GM12873 (cell line): ENCODE measurements around the gene SHROOM2.

Experiments used
- CTCF ChIP-seq: IDR thresholded peaks from 2 replicates; pipeline ENCODE4 v1.5.1; 2012; ENCODE audit warnings: low read depth, mild to moderate bottlenecking, moderate library complexity, low read length, control low read depth; ENCODE audit not compliant: insufficient read depth; ENCODE audit errors: missing control alignments

The SHROOM2 gene

DNA sequence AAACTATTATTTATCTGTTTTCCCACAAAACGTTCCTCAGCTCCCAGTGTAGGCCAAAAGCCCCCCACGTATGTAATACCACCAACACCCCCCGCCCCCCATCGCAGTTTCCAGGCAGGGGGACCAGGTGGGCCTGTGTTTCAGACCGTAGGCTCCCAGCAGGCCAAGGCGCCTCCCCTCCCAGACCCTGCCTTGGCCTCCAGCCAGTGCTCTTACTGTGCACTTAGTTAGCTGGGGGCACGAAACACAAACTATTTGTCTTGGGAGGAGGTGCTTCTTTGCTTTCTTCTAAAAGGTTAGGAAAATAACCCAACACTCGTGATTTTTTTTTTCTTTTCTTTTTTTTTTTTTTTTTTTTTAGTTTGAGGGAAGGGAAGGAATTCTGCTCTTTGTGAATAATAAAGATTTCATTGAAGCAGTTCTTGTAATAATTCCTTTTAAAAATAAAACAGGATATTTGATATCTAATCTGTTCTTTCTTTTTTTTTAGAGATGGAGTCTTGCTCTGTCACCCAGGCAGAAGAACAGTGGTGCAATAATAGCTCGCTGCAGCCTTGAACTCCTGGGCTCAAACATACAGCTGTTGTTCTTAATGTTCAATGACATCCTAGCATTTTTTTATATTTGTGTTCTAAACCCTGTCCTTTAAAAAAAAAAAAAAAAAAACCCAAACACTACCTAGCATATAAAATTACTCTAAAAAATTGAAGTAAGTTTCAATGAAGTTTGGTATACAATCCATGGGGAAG lies 98.0 kb downstream of the SHROOM2 start:
- no peak for TF ChIP-seq CTCF

GRCh38 chrX:9885150-9885549 lies 98.9 kb downstream of the SHROOM2 start:
- peak; percentile 91 for TF ChIP-seq CTCF

GRCh38 chrX:9887659-9888297 lies 101.5 kb downstream of the SHROOM2 start:
- no peak for TF ChIP-seq CTCF

DNA sequence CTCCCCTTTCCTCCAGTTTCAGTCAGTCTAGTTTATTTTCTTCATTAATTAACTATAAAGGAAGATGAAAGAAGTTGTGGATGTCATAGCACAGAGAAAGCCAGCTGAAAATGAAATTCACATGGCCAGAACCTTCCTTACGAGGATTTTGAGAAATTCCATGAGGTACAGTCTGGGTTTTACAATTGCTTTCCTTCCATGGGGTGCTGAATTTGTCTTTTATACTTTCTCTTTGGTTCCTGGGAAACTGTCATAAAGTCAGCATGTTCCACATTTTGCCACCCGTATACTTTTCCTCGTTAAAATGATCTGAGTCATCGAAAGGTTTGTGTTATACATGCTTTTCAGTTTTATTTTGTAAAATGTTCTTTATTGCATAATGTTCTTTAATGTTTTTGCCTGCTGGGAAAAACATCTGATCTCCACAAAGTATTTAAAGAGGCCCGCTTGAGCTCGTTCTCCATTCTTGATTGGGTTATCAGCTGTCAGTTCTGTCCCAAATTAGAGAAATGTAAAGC lies 102.8 kb downstream of the SHROOM2 start:
- TF ChIP-seq CTCF = no peak

DNA sequence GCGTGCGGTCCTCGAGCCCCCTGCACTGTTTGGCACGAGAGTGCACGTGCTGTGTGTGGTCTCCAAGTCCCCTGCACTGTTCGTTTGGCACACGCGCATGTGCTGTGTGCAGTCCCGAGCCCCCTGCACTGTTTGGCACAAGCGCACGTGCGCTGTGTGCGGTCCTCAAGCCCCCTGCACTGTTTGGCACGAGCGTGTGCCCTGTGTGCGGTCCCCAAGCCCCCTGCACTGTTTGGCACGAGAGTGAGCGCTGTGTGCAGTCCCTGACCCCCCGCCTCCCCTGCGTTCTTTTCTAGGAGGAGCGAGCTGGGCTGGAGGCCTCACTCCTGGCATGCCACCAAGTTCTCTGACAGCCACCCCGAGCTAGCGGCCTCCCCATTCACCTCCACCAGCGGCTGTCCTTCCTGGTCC lies 104.5 kb downstream of the SHROOM2 start:
- TF ChIP-seq CTCF = no peak

DNA sequence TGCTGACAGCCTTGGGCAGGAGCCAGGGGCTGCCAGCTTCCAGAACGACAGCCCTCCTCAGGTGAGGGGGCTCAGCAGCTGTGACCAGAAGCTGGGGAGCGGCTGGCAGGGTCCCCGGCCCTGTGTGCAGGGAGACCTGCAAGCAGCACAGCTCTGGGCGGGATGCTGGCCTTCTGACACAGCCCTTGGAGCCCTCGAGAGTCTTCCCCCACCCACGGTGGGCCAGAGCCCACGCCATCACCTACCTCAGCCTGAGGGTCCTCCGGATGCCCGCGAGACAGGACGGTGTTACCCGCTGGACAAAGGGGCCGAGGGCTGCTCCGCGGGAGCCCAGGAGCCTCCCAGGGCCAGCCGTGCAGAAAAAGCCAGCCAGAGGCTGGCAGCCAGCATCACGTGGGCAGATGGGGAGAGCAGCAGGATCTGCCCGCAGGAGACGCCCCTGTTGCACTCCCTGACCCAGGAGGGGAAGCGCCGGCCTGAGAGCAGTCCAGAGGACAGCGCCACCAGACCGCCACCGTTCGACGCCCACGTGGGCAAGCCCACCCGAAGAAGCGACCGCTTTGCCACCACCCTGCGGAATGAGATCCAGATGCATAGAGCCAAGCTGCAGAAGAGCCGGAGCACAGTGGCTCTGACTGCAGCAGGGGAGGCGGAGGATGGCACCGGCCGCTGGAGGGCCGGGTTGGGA lies 109.1 kb downstream of the SHROOM2 start:
- TF ChIP-seq CTCF = no peak

GRCh38 chrX:9897761-9898161 lies 111.5 kb downstream of the SHROOM2 start:
- no peak for TF ChIP-seq CTCF
